Spleen (tissue), 7 donors: Measurements from ENCODE around the gene ST6GALNAC4.

ENCODE experiments used
- POLR2A ChIP-seq, 3 donors: fragments of 450-650 bp; IDR thresholded peaks; one replicate each; pipeline ENCODE4 v1.5.1; 2017; ENCODE audit warnings: antibody characterized with exemption in 3 of 3, mild to moderate bottlenecking in 1 of 3
- TF ChIP-seq, protein P1 (sequence below), 11 experiments: fragments of 200-600 bp in 7 of 11; fragments of 450-650 bp in 4 of 11; sonication (generic) in 4 of 11; IDR thresholded peaks in 8 of 11; conservative IDR thresholded peaks in 3 of 11; 1 replicate in 7 of 11; 2 replicates in 4 of 11; pipeline versions ENCODE4 v1.4.0 to v1.8.0; 2016 to 2021; ENCODE audit warnings: antibody characterized with exemption in 11 of 11, inconsistent platforms in 4 of 11, mild to moderate bottlenecking in 1 of 11
- donor health status: DM: no; HTN: no; CAD: no; lungs with moderate emphysema.
- donor health status: DM: no; HTN: no; CAD: no.
- donor health status: DM: no; HTN: no; CAD: no.

DNA sequence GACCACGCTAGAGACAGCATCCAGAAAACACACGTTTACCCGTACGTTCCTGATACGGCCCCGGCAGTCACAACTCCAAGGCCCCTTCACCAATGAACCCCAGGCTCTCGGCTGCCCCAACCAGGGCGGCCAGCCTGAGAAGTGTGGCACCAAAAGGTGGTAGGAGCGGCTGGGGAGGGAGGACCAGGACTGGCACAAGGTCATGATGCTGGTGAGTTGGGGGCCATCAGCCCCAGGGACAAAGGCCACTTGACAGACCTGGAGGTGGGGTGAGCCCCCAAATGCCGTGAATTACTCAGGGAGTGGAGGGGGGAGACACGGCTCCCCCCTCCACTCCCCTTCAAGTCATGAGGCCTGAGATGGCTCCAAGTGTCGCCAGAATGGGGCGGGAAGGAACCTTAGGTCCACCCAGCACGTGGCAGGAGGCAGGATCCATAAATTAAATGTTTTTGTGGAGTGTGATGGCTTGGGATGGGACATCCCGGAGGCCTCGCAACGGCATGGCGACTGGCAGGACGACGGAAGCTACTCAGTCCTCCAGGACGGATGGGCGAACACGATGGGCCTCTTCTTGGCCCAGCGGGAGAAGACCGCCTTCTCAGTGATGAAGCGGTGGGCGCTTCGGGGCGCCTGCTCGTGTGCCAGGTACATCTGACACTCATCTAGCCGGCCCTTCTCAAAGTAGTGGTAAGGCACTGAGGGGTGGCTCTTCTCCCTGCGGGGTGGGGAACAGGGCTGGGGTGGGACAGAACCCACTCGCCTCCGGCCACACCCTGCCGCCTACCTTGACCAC is 8.8 kb downstream of the ST6GALNAC4 start:
- TF ChIP-seq, protein P1, sequence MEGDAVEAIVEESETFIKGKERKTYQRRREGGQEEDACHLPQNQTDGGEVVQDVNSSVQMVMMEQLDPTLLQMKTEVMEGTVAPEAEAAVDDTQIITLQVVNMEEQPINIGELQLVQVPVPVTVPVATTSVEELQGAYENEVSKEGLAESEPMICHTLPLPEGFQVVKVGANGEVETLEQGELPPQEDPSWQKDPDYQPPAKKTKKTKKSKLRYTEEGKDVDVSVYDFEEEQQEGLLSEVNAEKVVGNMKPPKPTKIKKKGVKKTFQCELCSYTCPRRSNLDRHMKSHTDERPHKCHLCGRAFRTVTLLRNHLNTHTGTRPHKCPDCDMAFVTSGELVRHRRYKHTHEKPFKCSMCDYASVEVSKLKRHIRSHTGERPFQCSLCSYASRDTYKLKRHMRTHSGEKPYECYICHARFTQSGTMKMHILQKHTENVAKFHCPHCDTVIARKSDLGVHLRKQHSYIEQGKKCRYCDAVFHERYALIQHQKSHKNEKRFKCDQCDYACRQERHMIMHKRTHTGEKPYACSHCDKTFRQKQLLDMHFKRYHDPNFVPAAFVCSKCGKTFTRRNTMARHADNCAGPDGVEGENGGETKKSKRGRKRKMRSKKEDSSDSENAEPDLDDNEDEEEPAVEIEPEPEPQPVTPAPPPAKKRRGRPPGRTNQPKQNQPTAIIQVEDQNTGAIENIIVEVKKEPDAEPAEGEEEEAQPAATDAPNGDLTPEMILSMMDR (IDR thresholded peaks at IDR 0.05 in 8 of 11, conservative IDR thresholded peaks at IDR 0.05 in 3 of 11) = no peak
- no peak for TF ChIP-seq POLR2A (IDR thresholded peaks at IDR 0.05)
